GM19372 (cell line): ENCODE data around the gene IL24.

Experiments used
- ATAC-seq: cut with Tn5 transposase; IDR thresholded peaks from one replicate; pipeline ENCODE4 v1.9.1; 2021; ENCODE audit warnings: mild to moderate bottlenecking, low read depth, moderate library complexity; ENCODE audit not compliant: unreplicated experiment

Gene IL24

DNA sequence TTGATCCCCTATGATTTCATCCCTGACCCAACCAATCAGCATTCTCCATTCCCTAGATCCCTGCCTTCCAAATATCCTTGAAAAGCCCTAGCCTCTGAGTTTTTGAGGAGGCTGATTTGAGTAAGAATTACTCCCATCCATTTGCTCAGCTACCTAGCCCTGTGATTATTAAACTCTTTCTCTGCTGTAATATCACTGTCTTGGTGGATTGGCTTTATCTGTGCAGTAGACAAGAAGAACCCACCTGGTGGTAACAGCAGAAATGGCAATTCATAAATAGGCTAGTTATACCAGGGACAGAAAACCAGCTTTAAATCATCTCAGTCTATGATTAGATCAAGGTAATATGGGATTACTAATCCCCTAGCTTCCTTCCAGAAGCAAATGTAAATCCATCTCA, 18.8 kb upstream of the IL24 start:
- no peak for ATAC-seq

DNA sequence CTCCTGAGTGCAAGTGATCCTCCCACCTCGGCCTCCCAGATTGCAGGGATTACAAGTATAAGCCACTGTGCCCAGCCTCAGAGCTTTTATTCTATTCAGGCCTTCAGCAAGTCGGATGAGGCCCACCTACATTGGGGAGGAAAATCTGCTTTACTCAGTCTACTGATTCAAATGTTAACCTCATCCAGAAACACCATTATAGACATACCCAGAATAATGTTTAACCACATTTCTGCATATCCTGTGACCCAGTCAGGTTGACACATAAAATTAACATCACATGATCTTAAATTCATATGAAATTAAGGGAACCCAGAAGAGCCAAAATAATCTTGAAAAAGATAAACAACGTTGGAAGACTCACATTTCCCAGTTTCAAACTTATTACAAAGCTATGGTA, 16.9 kb upstream of the IL24 start:
- ATAC-seq, result no peak

DNA sequence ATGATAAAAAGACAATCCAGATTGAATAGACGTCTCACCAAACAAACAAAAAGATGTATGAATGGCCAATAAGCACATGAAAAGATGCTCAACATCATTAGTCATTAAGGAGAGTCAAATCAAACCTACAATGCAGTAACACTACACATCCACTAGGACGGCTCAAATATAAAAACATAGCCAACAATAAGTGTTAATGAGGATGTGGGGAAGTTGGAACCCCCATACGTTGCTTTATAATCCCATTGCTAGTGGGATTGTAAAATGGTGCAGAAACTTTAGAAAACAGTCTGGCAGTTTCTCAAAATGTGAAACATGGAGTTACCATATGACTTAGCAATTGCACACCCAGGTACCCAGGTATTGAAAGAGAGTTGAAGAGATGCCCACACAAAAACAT, 14.7 kb upstream of the IL24 start:
- no peak for ATAC-seq

DNA sequence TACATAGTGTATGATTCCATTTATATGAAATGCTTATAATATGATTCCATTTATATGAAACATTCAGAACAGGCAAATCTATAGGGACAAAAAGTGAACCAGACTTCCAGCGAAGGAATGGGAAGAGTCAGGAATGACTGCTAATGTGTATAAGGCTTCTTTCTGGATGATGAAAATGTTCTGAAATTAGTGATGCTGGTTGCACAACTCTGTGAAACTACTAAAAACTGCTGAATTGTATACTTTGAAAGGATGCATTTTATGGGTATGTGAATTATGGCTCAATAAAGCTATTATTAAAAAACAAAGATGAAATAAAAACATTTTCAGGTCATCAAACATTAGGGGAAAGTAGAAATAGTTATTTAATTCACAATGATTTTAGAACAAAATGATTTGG, 14.1 kb upstream of the IL24 start:
- no peak for ATAC-seq

GRCh38 chr1:206883876-206884275, 13.4 kb upstream of the IL24 start:
- ATAC-seq, result no peak

DNA sequence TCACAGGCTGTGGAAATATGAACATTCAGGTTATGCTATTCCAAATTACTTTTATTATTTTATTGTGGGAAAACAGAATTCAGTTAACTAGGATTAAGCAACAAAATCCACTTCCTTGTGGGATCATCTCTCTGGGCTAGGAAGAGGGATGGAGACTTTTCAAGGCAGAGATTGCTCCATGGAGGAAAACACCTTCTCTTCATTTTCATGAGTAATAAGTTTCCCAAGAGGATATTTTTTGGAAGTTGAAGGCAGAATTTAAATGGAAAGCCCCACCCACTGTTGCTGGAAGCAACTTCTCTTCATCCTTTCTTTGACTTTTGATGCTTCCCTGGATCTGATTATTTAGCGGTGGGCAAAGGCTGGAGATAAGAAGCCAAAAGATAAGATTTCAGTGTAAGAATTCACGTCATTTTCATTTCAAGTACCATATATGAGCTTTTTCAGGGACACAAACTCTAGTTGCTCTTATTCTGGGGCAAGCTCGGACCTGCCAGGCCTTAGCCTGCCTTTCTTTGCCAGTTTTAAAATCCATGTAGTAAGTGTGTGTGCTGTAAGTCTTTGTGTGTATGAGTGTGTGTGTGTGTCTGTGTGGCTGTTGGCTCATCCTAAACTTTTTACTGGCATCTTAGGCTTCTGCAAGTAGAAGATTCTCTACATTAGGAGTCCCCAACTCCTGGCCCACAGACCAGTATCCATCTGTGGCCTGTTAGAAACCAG, 11.7 kb upstream of the IL24 start:
- no peak for ATAC-seq

DNA sequence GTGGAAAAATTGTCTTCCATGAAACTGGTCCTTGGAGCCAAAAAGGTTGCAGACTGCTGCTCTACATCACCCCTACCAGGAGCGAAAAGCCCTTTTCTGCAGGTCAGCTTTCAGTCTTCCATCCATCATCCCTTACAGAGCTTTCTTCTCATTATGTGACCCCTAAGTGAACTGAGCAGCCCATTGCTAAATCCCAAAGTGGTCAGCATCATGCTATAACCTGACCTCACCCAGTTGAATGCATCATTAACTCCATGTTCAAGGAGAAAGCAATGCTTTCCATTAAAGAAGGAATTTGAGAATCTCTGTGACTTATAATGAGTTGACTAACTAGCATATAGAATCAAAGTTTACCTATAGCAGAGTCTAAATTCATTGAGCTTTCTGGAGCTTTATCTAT, 10.4 kb upstream of the IL24 start:
- ATAC-seq, result no peak

- no peak for ATAC-seq
Observed at GRCh38 chr1:206887701-206888100, 9.5 kb upstream of the IL24 start.

GRCh38 chr1:206890125-206891060, 6.8 kb upstream of the IL24 start:
- ATAC-seq, result no peak

- no peak for ATAC-seq
Observed at GRCh38 chr1:206891412-206891811, 5.8 kb upstream of the IL24 start.

DNA sequence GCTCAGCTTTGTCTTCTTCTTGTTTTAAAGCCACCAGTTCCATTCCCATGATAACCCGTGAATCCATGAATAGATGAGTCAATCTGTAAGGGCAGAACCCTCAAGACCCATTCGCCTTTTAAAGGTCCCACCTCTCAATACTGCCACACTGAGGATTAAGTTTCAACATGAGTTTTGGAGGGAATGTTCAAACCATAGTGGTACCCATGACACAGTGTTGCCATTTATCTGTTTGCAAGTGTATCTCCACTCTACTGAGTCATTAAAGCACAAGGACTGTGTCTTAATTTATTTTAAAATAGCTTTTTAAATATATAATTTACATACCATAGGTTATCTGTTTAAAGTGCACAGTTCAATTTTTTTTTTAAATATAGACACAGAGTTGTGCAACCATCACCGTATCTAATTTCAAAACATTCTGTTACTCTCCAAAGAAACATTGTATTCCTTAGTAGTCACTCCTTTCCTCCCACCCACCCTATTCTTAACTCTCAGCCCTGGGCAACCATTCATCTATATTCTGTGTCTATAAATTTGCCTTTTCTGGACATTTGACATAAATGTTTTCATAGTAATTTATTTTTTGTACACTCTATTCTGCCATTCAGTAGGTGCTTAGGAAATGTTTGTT, 4.8 kb upstream of the IL24 start:
- no peak for ATAC-seq

GRCh38 chr1:206893380-206893779, 3.9 kb upstream of the IL24 start:
- ATAC-seq, result no peak

DNA sequence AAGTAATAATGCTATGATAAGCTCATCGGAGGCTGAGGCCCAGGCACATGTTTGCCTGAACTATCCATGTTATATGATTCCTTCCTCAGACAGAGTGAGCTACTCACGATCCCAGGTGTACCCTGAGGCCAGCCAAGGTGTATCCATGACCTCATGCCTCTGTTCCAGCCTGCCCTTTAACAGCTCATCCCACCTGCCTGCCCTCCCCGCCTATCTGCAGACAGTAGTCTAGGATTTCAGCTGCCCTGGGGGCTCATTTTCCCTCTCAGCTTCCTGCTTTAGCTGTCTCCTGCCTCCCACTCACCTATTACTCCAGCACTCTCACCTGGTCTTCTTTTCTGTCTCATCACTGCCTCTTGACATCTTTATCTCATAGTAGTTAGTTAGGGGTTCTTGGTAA, 1.9 kb upstream of the IL24 start:
- no peak for ATAC-seq

- ATAC-seq, result no peak
Observed at GRCh38 chr1:206895837-206896242, 1.4 kb upstream of the IL24 start.

DNA sequence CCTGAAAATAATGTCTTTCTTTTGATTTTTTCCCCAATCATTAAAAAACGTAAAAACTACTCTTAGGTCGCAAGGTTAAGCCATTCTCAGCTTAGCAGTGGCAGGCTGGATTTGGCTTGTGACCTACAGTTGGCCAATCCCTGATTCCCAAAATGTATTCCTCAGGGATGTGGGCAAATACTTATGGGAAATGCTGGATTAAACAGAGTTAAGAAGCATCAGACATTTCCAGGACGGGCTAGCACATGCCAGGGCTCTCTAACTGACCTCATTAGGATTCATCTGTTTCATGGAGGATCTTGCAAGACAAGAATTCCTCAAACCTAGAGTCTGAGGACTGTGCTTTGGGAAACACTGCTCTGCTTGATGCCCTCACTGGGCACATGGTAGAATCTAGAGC, 982 bp upstream of the IL24 start:
- ATAC-seq, result no peak

DNA sequence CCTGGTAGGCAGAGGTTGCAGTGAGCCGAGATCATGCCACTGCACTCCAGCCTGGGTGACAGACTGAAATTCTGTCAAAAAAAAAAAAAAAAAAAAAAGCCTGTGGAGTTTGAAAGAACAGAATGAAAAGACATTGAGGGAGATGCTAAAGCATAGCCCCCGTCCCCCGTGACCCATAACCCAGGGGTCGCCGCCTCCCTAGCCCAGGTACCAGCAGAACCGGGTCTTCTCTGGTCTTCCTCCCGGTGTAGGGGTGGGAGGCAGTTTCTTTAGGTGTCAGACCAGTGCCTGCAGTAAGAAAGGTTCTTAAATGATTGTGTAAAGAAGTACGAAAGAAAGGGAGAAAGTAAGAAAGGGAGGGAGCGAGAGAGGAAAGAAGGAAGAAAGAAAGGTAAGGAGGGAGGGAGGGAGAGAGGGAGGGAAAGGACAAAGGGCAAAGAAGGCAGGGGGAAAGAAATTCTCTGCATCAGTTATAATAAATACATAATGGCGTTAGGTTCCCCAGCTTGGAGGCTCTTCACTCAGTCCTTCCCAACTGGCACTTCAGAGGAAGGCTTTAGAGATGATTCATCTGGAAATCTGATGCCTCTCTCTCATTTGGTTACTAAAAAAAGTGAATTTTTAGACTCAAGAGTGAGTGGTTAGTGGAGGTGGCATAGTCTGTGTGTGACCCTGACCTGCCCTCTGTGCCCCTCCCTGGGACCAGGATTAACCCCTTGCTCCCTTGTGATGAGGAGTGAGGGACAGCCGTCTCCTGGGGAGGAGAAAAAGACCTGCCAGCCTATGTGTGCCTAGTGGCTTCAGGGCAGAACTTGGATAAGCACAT, 1.1 kb downstream of the IL24 start:
- ATAC-seq, result no peak

DNA sequence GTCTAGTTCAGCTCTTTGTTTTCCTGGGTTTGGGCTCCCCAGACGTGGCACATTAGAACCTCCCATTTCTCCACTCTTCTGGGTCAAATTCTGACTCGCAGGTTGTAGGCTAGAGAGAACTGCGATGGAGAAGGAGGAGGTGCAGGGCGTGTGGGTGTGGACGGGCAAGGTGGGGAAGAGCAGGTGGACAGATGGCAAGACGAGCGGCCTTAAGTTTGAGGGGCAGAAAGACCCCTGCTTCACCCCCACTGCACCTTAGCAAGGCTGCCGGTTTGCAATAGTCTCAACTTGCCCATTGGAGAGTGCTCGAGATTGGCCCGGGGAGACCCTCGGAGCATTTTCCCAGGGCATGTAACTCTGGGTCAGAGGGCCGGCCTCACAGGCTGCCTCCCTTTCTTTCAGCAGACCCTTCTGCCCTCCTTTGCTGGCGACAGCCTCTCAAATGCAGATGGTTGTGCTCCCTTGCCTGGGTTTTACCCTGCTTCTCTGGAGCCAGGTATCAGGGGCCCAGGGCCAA, 1.7 kb downstream of the IL24 start:
- ATAC-seq, result no peak

- ATAC-seq, result no peak
Observed at GRCh38 chr1:206899717-206900116, 2.5 kb downstream of the IL24 start.

DNA sequence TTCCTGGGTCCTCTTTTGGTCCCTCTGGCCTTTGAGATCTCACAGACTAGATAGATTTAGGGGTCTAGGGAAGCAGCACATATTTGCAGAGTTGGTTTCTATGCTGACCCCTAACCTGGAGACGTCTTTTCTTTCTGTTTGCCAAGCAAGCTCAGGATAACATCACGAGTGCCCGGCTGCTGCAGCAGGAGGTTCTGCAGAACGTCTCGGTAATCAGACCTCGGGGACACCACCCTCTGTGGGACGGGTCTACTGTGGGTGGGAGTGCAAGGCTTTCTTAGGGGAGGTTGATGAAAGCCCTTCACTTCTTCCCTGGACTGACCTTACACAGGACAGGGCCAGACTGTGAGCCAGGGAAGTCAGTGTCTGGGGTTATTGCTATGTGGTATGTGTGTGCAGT, 2.9 kb downstream of the IL24 start:
- ATAC-seq, result no peak

GRCh38 chr1:206901944-206902343, 4.7 kb downstream of the IL24 start:
- ATAC-seq, result no peak
